Transverse colon (tissue), 4 donors: ENCODE data around the gene HOXB5. TPM values are rescaled to one million over a fixed set of nuclear protein-coding genes. Genes with fewer than 3 reads are reported as not detected.

ENCODE experiments used
- DNase-seq: peaks from one replicate; pipeline ENCODE4 v3.0.0-alpha.2; 2019
- H3K27ac ChIP-seq, 4 donors: fragments of 200-600 bp; sonication (generic); 2 replicates each; pipeline ENCODE4 v1.5.1; 2016 to 2018; ENCODE audit warnings: inconsistent platforms in 4 of 4
- H3K27me3 ChIP-seq: fragments of 200-600 bp; sonication (generic); 2 replicates; pipeline ENCODE4 v1.5.1; 2017; ENCODE audit warnings: inconsistent platforms
- H3K36me3 ChIP-seq, 4 donors: fragments of 200-600 bp; sonication (generic); 2 replicates each; pipeline ENCODE4 v1.5.1; 2017 to 2019; ENCODE audit warnings: inconsistent platforms in 4 of 4
- H3K4me1 ChIP-seq, 4 donors: fragments of 200-600 bp; sonication (generic); 2 replicates each; pipeline ENCODE4 v1.5.1; 2017 to 2020; ENCODE audit warnings: inconsistent platforms in 4 of 4
- H3K4me3 ChIP-seq, 4 donors: fragments of 200-600 bp; sonication (generic); 1 replicate in 1 of 4; 2 replicates in 3 of 4; pipeline versions ENCODE4 v1.5.1 to v1.6.1; 2017 to 2019; ENCODE audit warnings: inconsistent platforms in 4 of 4
- H3K9me3 ChIP-seq, 2 donors: fragments of 200-600 bp; sonication (generic); 2 replicates each; pipeline ENCODE4 v1.5.1; 2017 to 2019; ENCODE audit warnings: inconsistent platforms in 2 of 2
- EP300 ChIP-seq: sonication (generic); formaldehyde crosslinking; IDR thresholded peaks from one replicate; pipeline ENCODE4 v1.6.1; 2017; ENCODE audit warnings: antibody characterized with exemption, low read depth
- POLR2A ChIP-seq: fragments of 450-650 bp; IDR thresholded peaks from one replicate; pipeline ENCODE4 v1.6.1; 2016; ENCODE audit warnings: antibody characterized with exemption, mild to moderate bottlenecking, moderate library complexity
- POLR2AphosphoS5 ChIP-seq, 3 donors: sonication (generic); formaldehyde crosslinking; IDR thresholded peaks; one replicate each; pipeline ENCODE4 v1.6.1; 2016; ENCODE audit warnings: antibody characterized with exemption in 3 of 3
- WGBS, 2 donors: methylation state at CpG; one replicate each; pipeline ENCODE4 v1.1.5; 2018; ENCODE audit warnings: low coverage in 1 of 2; 5-methylcytosine and 5-hydroxymethylcytosine counted together
- in situ Hi-C, 4 donors: fragments of 200-750 bp; cut with MboI; loops; one replicate each; pipeline versions ENCODE4 v1.15.0 to v1.15.1; 2017; ENCODE audit warnings: low sequenced_read_pairs in 3 of 4, low pct_ligation_motif_present in 1 of 4, low pct_unique_long_range_greater_than_20kb in 1 of 4
- intact Hi-C: fragments of 100-400 bp; cut with DNase I; formaldehyde crosslinking; loops from one replicate; pipeline ENCODE4 v1.15.1; 2023; ENCODE audit warnings: low total_unique reads
- total RNA-seq, 4 donors: library from RNA; depleted of rRNA; stranded (reverse); fragments of >200 nt; gene quantifications; one replicate each; pipeline ENCODE4 v1.1.0, GENCODE V29; 2016
- TF ChIP-seq, protein P1 (sequence below), 5 experiments: fragments of 200-600 bp in 3 of 5; fragments of 450-650 bp in 2 of 5; sonication (generic) in 3 of 5; IDR thresholded peaks; 1 replicate in 2 of 5; 2 replicates in 3 of 5; pipeline ENCODE4 v1.5.1; 2016 to 2017; ENCODE audit warnings: antibody characterized with exemption in 5 of 5, inconsistent platforms in 3 of 5, mild to moderate bottlenecking in 2 of 5, moderate library complexity in 1 of 5

The HOXB5 gene
- total RNA-seq, 4 donors from 2014 or later = 10.5 to 35.4 (median 18.7) TPM

DNA sequence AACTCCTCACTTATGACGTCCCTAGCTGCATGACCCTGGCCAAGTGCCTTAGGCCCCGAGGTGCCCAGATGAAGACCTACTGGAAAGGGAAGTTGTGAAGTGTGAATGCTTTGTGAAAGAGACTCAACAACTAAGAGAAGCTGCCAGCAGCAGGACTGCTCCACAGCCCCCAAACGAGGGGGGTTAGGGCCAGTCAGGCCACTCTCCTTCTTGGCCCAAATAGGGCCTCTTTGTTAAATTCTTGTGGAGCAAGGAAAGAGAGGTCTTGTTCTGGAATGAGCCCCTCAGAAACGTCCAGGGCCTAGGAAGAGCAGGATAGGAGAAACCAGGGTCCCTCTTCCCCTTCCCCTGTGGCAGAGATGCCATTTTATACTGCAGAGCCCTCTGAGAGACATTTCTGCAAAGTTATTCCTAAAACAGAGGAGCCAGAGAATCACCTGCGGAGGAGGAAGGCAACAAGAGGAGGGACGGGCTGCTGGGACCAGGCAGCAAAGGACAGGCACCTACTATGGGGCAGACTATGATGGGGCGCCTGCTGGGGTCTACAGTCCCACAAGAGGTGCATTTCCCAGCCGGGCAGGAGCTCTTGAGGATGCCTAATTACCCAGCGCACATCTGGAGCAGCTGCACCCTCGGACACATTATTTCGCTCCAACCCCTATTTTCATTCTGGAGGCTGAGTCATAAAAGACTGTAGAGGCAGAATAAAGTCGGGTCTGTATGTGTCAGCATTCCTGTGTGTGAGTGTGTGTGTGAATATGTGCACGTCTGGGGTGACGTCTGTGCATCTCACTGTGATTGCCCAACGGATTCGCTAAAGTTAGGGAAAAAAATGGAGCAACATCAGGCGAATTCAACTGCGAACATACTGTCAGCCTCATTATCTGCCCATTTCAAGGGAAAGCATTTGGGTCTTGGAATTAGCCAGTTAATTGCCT, 44.0 kb upstream of the HOXB5 start:
- no peak for DNase-seq

DNA sequence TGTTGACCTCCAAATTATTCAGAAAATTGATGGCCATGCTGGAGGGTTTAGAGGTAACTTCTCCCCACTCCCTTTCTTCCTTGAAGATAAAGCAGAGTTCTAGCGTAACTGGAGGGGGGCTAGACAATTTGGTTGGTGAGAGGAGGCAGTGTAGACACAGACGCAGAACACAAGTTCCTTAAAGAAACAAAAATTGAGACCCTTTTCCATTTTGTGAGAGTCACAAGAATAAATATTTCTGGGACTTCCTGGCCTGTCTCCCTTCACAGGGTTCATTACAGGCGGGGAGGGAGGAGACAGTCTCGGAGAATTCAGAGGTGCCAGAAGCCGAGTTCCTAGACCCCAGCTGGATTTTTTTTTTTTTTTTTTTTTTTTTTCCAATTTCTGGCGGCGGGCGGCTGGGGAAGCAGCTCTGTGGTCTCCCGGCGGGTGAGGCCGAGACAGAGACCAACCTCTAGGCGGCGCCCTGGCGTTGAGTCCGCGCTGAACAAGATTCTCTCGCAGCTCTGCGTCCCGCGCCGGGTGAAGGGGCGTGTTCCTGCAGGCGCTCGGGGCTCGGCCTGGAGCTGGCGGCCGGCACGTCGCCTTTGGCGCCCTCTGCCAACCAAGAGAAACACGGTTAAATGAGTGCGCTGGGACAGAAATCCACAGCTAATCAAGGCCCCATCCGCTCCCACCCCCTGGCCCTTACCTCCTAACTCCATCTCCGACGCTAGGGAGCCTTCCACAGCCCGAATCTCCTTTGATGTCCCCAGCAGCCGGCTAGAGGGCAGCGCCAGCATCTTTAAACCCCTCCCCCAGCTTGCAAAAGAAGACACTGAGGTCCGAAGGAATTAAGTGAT, 42.8 kb upstream of the HOXB5 start:
- in situ Hi-C loops = no loop called here
- peaks cover 0 to 82% (median 53%) of the 10 kb centered on the region in 4 donors for H3K4me1 ChIP-seq
- no peak for TF ChIP-seq POLR2A
- TF ChIP-seq, protein P1, sequence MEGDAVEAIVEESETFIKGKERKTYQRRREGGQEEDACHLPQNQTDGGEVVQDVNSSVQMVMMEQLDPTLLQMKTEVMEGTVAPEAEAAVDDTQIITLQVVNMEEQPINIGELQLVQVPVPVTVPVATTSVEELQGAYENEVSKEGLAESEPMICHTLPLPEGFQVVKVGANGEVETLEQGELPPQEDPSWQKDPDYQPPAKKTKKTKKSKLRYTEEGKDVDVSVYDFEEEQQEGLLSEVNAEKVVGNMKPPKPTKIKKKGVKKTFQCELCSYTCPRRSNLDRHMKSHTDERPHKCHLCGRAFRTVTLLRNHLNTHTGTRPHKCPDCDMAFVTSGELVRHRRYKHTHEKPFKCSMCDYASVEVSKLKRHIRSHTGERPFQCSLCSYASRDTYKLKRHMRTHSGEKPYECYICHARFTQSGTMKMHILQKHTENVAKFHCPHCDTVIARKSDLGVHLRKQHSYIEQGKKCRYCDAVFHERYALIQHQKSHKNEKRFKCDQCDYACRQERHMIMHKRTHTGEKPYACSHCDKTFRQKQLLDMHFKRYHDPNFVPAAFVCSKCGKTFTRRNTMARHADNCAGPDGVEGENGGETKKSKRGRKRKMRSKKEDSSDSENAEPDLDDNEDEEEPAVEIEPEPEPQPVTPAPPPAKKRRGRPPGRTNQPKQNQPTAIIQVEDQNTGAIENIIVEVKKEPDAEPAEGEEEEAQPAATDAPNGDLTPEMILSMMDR (IDR thresholded peaks at IDR 0.05) = peak; percentile 55 to 70 (median 67)
- TF ChIP-seq POLR2AphosphoS5 (IDR thresholded peaks at IDR 0.05) = peak in 1 of 3 donors; percentile 36

More for the DNA sequence above, 44.0 kb upstream of the HOXB5 start:
- 36 to 58% methylated on average over 10 to 18 of the region's 18 CpGs for WGBS, 2 donors
- intact Hi-C loops = no loop called here
- no peak for TF ChIP-seq POLR2AphosphoS5 (IDR thresholded peaks at IDR 0.05)
- TF ChIP-seq EP300 = no peak
- TF ChIP-seq POLR2A = no peak
- TF ChIP-seq, protein P1 (IDR thresholded peaks at IDR 0.05) = no peak
- peak overlapping the region; percentile 86 to 93 (median 90) for H3K27ac ChIP-seq
- H3K27me3 ChIP-seq = peaks cover 98% of the 10 kb centered on the region
- in situ Hi-C loops = no loop called here
- peaks cover 0 to 77% (median 46%) of the 10 kb centered on the region in 4 donors for H3K4me1 ChIP-seq
- no peaks in the 10 kb centered on the region for H3K9me3 ChIP-seq
- H3K36me3 ChIP-seq = no peaks in the 10 kb centered on the region
- H3K4me3 ChIP-seq = peak overlapping the region in 2 of 4 donors; percentile 2 to 25

DNA sequence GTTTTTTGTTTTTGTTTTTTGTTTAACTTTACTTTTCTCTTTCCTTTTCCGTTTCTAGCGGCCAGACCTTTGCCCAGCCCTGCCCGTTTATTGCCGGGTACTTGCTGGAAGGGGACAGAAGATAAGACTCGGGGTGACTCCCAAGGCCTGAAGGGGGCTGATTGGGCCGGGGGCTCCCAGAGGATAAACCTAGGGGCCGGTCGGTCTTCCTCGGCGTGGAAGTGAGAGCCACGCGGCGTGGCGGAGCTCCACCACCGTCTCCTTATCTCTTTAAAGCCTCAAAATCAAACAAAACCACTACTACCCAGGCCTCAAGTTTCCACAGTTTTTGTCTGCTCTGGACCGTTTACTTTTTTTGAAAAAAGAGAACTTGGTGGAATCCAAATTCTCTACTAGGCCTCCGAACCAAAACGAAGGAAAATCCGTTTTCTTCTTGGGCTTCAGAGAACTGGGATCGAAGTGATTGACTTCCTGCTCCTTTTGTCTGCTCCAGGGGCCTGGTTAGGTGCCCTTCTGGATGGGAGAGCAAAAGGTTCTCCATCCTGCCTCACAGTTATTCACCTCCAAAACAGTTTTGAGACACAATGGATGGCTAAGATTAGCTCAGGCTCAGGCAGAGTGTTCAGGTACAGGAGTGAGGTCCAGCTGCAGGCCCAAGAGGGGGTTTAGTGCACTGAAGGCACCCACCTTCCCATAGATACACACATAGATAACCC, 41.1 kb upstream of the HOXB5 start:
- H3K36me3 ChIP-seq = no peaks in the 10 kb centered on the region
- peaks cover 0 to 69% (median 61%) of the 10 kb centered on the region in 4 donors for H3K4me1 ChIP-seq
- in situ Hi-C loops = no loop called here
- H3K27ac ChIP-seq = peak overlapping the region; percentile 83 to 93 (median 88)
- H3K9me3 ChIP-seq = no peaks in the 10 kb centered on the region
- TF ChIP-seq EP300 = no peak
- no peak for TF ChIP-seq POLR2A
- TF ChIP-seq, protein P1 (IDR thresholded peaks at IDR 0.05) = peak in 1 of 5 experiments; percentile 22
- peak in 2 of 3 donors; percentile 9 to 12 for TF ChIP-seq POLR2AphosphoS5 (IDR thresholded peaks at IDR 0.05)
- intact Hi-C loops = no loop called here
- peak overlapping the region in 1 of 4 donors; percentile 39 for H3K4me3 ChIP-seq
- DNase-seq = peak; percentile 84
- peaks cover 97% of the 10 kb centered on the region for H3K27me3 ChIP-seq
- WGBS, 2 donors = 31 to 52% methylated on average over 7 to 20 of the region's 20 CpGs

More for the DNA sequence above, 42.8 kb upstream of the HOXB5 start:
- Histone ChIP-seq H3K36me3 (no peaks in the 10 kb centered on the region), H3K9me3 (no peaks in the 10 kb centered on the region), H3K27me3 (peaks cover 97% of the 10 kb centered on the region), H3K4me3 (peak overlapping the region in 1 of 4 donors; percentile 25), H3K27ac (peak overlapping the region; percentile 83 to 93 (median 88))
- 6 to 8% methylated on average over 20 to 34 of the region's 39 CpGs for WGBS, 2 donors
- DNase-seq = peak; percentile 89
- intact Hi-C loops = no loop called here
